Posterior vena cava (tissue), 2 donors: Measurements from ENCODE around the gene RCAN2. TPM values are rescaled to one million over a fixed set of nuclear protein-coding genes. Genes with fewer than 3 reads are reported as not detected.
A peak's percentile ranks its signal among the peaks of the same experiment; 100 is the strongest.

Experiments
- DNase-seq: peaks from one replicate; pipeline ENCODE4 v3.0.0-alpha.2; 2020; ENCODE audit warnings: low spot score
- intact Hi-C, 2 donors: fragments of 100-400 bp; cut with DNase I; formaldehyde crosslinking; loops; one replicate each; pipeline versions ENCODE4 v1.14.1 to v1.14.2; 2022 to 2023
- long read RNA-seq, 2 donors: library from polyadenylated mRNA; unstranded; transcript quantifications; one replicate each; pipeline ENCODE4 v2.0.0, GENCODE V29; 2020 to 2021
- total RNA-seq, 2 donors: library from RNA; stranded (reverse); fragmentation: NEBNext Ultra II Directional; extraction: Animal tissue kit (Norgen Biotek cat#: 25700); gene quantifications; one replicate each; pipeline ENCODE4 v1.2.1, GENCODE V29; 2021
- donor health status: DM: yes; HTN: yes; CAD: no.
- donor health status: DM: yes; HTN: yes; CAD: no.

RCAN2 gene
- 10 to 100 TPM; 35.4 to 69.6 TPM for total RNA-seq
- long read RNA-seq, donor 1, partial matches to known transcripts: 7 of 16 reads
- long read RNA-seq, donor 1, other reads (novel, unspliced or antisense): 9 of 16 reads
- long read RNA-seq, donor 2, partial matches to known transcripts: 9 of 26 reads
- long read RNA-seq, donor 2, other reads (novel, unspliced or antisense): 17 of 26 reads

DNA sequence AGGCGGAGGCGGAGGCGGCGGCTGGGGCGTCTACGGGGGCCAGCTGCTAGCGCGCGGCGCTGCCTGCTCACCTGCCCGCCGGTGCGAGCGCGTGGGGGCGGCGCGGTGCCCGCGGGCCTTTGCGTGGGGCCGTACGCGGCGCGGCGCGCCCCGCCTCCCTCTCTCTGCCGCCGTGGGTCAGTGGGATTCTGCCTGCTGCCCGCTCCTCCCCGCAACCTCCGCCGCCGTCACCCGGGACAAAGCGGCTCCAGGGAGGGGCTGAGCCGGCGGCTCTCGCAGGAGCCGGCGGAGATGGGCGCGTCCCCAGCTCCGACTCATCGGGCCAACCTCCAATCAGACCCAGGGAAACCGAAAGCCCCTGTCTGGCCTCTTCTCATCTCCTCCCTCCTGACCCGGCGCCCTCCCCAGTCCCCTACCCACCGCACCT lies at the start of gene RCAN2:
TSS of gene RCAN2 (minus strand) at position 249 of the 427 bp plus-strand sequence.
- peak; percentile 87 for DNase-seq
- intact Hi-C loops: loop anchor here in 1 of 2 donors (2.0 kb wide), 1 partner anchor 70 kb away; no protein-coding TSS in a partner anchor

- intact Hi-C loops: no loop called here
- no peak for DNase-seq
Observed at GRCh38 chr6:46539866-46540265, 48.6 kb upstream of the RCAN2 start.

DNA sequence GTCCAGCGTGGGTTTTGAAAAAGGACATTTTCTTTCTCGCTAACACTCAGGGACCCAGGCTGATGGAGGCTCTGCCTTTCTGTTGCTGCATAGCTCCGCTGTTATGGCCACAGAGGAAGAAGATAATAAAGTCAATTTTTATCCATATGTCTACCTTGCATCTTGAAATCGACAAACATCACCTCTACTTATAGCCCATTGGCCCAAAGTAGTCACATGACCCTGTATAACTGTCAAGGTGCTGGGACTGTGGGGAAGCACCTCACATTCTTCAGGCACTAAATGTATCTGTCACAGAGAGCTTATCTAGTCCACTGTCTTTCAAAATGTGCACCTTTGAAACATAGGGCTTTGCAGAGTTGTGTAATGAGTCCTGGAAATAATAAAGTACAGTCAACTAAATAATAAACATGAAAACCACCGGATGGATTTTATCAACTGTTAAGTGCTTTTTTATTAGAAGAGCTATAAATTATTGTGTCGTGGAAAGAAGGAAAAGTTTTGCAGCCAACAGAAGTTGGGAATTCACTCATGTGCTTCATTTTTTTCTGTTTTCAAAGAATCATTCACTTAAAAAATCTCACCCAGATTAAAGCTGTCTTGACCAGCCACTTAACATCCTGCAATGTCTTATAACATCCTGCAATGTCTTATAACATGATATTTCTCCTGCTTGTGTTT lies 47.7 kb upstream of the RCAN2 start:
- intact Hi-C loops: no loop called here
- no peak for DNase-seq

GRCh38 chr6:46530896-46531295 lies 39.6 kb upstream of the RCAN2 start:
- intact Hi-C loops: no loop called here
- no peak for DNase-seq

- intact Hi-C loops: no loop called here
- no peak for DNase-seq
Observed at GRCh38 chr6:46528961-46529750, 37.9 kb upstream of the RCAN2 start.

DNA sequence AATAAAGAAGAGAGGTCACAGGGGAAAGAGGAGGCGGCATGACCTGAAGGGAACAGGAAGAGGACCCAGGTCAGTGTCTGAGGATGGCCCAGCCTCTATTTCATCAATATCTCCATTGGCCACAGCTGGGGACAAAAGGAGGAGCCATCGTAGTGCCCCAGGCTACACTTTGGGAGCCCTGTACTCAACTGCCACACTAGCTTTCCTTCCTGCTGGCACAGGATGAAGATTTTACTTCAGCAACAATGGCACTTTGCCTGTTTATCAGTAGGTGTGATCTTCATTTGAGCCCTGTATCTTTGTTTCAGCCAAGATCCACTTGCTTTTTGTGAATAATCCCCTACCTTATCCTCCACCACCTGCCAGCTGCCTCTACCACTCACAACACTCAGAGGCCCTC lies 35.4 kb upstream of the RCAN2 start:
- intact Hi-C loops: no loop called here
- DNase-seq: no peak

DNA sequence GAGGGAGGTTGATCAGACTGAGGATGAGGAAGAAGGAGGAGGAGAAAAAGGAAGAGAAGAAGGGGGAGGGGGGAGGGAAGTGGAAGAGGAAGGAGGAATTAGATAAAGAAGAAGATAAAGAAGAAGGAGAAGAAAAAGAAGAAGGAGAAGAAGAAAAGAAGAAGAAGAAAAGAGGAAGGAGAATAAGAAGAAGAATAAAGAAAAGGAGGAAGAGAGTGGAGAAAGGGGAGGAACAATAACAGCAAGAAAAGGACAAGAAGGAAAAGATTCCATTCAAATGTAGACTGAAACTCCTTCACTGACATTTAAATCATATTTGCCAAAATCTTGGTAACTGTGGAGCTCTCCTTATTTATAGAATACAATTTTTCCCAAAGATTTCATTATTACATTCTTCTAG lies 34.3 kb upstream of the RCAN2 start:
- intact Hi-C loops: no loop called here
- DNase-seq: no peak

GRCh38 chr6:46521464-46521971 lies 30.3 kb upstream of the RCAN2 start:
- intact Hi-C loops: no loop called here

DNA sequence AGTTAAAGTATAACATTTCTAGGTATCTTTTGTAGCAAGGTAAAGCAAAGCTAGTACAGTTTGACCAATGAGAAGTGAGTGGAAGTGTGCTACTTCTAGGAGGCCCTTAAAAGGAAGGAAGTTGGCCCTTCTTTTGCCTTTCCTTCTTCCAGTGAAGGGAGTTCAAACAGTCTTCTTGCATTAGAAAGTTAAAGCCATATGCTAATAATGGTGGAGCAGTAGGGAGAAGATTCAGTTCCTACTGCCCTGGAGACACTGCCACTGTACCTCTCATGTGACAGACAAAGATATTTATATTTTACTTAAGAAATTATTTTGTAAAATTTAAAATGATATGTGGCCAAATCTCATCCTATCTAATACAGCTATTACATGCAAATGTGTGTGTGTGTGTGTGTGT lies 26.0 kb upstream of the RCAN2 start:
- intact Hi-C loops: no loop called here
- DNase-seq: no peak

More at GRCh38 chr6:46521464-46521971, 30.3 kb upstream of the RCAN2 start:
- no peak for DNase-seq

DNA sequence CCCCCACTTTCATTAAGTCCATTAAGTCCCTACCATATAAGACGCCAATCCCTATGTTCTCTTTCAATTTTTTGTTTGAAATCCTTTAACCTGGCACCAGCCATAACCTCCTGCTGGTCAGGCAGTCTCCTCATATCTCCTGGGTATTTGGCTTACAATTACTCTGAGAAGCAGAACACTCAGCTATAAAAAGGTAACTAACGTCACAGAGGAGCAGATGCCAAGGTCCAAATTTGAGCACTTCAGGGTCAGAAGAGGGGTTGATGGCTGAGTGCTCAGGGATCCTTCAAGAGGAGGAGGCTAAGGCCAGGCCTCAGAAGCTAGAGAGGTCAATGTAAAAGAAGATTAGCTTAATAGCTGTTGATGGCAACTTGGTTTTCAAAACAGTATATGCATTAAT lies 22.3 kb upstream of the RCAN2 start:
- DNase-seq: no peak
- intact Hi-C loops: no loop called here

DNA sequence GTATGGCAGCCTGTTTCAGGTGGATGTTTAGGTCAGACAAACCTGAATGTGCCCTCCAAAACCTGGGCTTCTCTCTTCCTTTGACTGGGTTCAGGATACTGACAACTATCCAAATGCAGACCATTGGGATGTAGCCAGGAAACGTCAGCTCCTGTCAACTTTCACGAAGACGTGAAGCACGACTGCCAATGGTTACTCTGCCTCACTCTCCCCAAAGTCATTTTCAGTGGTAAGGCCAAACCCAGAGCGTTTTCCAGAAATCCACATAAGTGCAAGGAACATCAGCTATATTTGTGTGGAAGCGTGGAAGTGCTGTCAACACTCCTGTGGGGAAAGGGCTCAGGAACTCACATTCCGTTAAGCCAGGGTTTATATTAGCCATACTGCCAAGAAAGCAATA lies 20.1 kb upstream of the RCAN2 start:
- DNase-seq: no peak
- intact Hi-C loops: no loop called here

GRCh38 chr6:46510651-46511050 lies 19.4 kb upstream of the RCAN2 start:
- intact Hi-C loops: no loop called here
- no peak for DNase-seq

DNA sequence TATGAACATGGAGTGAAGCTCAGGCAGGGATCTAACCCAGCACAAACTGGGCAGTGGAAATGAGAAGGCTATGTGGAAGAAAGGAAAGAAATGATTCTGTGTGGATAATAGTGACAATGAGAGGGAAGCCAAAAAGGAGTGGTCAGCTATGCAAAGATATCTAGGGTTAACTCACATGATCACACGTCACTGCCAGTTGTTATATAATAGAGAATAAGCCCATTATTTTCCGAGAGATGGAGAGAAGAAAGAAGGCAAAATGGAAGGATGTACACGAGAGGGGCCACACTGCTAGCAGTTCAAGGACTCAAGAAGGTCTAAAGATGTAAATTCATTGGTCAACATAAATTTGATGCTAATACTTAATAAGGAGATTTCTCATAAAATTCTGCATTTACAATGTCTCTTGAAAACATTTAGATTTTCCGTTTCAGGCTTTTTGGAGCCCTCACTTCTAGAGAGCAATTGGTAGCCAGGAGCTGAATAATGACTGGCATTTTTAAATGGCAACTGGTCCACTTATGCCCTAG lies 18.8 kb upstream of the RCAN2 start:
- DNase-seq: no peak
- intact Hi-C loops: no loop called here

- DNase-seq: no peak
Observed at GRCh38 chr6:46509063-46509462, 17.8 kb upstream of the RCAN2 start.

GRCh38 chr6:46507426-46507825 lies 16.2 kb upstream of the RCAN2 start:
- intact Hi-C loops: no loop called here

More at GRCh38 chr6:46509063-46509462, 17.8 kb upstream of the RCAN2 start:
- intact Hi-C loops: no loop called here

GRCh38 chr6:46505693-46506512 lies 14.7 kb upstream of the RCAN2 start:
- no peak for DNase-seq
- intact Hi-C loops: no loop called here

More at GRCh38 chr6:46507426-46507825, 16.2 kb upstream of the RCAN2 start:
- DNase-seq: no peak

GRCh38 chr6:46504242-46504641 lies 13.0 kb upstream of the RCAN2 start:
- intact Hi-C loops: no loop called here
- no peak for DNase-seq

GRCh38 chr6:46502486-46503119 lies 11.4 kb upstream of the RCAN2 start:
- intact Hi-C loops: no loop called here

More at GRCh38 chr6:46502486-46503119, 11.4 kb upstream of the RCAN2 start:
- DNase-seq: no peak
